PFSK-1 (cell line): ENCODE results near the gene GAMT.

Source experiments
- FOXP2 ChIP-seq: optimal IDR thresholded peaks from 2 replicates; pipeline ENCODE3; 2011; ENCODE audit warnings: borderline replicate concordance, control low read depth, inconsistent platforms; ENCODE audit not compliant: insufficient read depth; ENCODE audit errors: extremely low read length, extremely low read depth
- POLR2AphosphoS5 ChIP-seq: IDR thresholded peaks from 2 replicates; pipeline ENCODE4 v1.6.1; 2012; ENCODE audit warnings: low read depth, mild to moderate bottlenecking, control low read depth, low read length, moderate library complexity
- REST ChIP-seq, 2 experiments: IDR thresholded peaks; 2 replicates each; pipeline versions ENCODE4 v1.6.1 to v1.8.0; 2011 to 2012; ENCODE audit warnings: low read depth in 2 of 2, low read length in 2 of 2, control low read depth in 1 of 2, inconsistent platforms in 1 of 2, mild to moderate bottlenecking in 1 of 2, moderate library complexity in 1 of 2; ENCODE audit not compliant: insufficient read depth in 1 of 2
- SIN3A ChIP-seq: IDR thresholded peaks from 2 replicates; pipeline ENCODE4 v1.6.1; 2012; ENCODE audit warnings: mild to moderate bottlenecking, low read length, moderate library complexity, borderline replicate concordance; ENCODE audit not compliant: insufficient read depth
- TAF1 ChIP-seq: IDR thresholded peaks from 2 replicates; pipeline ENCODE4 v1.6.1; 2012; ENCODE audit warnings: low read length, control low read depth, borderline replicate concordance; ENCODE audit not compliant: insufficient read depth

Gene GAMT

GRCh38 chr19:1377965-1378785, 23.2 kb downstream of the GAMT start:
- TF ChIP-seq POLR2AphosphoS5 (no peak), TAF1 (no peak), SIN3A (no peak), FOXP2 (no peak), REST (IDR thresholded peaks at IDR 0.05; ENCODE audit: insufficient read depth in 1 of 2, low read depth in 2 of 2, low read length in 2 of 2) (no peak)

GRCh38 chr19:1377176-1377964, 24.0 kb downstream of the GAMT start:
- TF ChIP-seq POLR2AphosphoS5 (no peak), REST (IDR thresholded peaks at IDR 0.05; ENCODE audit: insufficient read depth in 1 of 2, low read depth in 2 of 2, low read length in 2 of 2) (no peak), TAF1 (no peak), SIN3A (no peak), FOXP2 (no peak)

GRCh38 chr19:1376415-1376805, 24.9 kb downstream of the GAMT start:
- TF ChIP-seq FOXP2 (no peak), REST (IDR thresholded peaks at IDR 0.05; ENCODE audit: insufficient read depth in 1 of 2, low read depth in 2 of 2, low read length in 2 of 2) (no peak)

GRCh38 chr19:1374250-1374577, 27.1 kb downstream of the GAMT start:
- TF ChIP-seq TAF1 (no peak), FOXP2 (no peak), POLR2AphosphoS5 (no peak), REST (IDR thresholded peaks at IDR 0.05; ENCODE audit: insufficient read depth in 1 of 2, low read depth in 2 of 2, low read length in 2 of 2) (no peak), SIN3A (no peak)
